Cardiac fibroblast (primary cell): ENCODE data around the gene ZBTB18.

ENCODE experiments used
- DNase-seq, 2 donors: peaks; one replicate each; pipeline versions ENCODE4 v3.0.0 to v3.0.0-alpha.2; 2010; ENCODE audit warnings: low read depth in 2 of 2
- H3K4me3 ChIP-seq, 2 donors: replicated peaks in 1 of 2; 1 replicate in 1 of 2; 2 replicates in 1 of 2; pipeline ENCODE4 v1.5.1; 2011; ENCODE audit warnings: low read depth in 2 of 2, low read length in 2 of 2, mild to moderate bottlenecking in 2 of 2, moderate library complexity in 1 of 2
- TF ChIP-seq, protein P1 (sequence below): IDR thresholded peaks from one replicate; pipeline ENCODE4 v1.5.1; 2011; ENCODE audit warnings: low read depth, mild to moderate bottlenecking, low read length, inconsistent platforms

The ZBTB18 gene

GRCh38 chr1:244096691-244097090 lies 45.6 kb downstream of the ZBTB18 start:
- no peak overlapping the region for H3K4me3 ChIP-seq
- TF ChIP-seq, protein P1, sequence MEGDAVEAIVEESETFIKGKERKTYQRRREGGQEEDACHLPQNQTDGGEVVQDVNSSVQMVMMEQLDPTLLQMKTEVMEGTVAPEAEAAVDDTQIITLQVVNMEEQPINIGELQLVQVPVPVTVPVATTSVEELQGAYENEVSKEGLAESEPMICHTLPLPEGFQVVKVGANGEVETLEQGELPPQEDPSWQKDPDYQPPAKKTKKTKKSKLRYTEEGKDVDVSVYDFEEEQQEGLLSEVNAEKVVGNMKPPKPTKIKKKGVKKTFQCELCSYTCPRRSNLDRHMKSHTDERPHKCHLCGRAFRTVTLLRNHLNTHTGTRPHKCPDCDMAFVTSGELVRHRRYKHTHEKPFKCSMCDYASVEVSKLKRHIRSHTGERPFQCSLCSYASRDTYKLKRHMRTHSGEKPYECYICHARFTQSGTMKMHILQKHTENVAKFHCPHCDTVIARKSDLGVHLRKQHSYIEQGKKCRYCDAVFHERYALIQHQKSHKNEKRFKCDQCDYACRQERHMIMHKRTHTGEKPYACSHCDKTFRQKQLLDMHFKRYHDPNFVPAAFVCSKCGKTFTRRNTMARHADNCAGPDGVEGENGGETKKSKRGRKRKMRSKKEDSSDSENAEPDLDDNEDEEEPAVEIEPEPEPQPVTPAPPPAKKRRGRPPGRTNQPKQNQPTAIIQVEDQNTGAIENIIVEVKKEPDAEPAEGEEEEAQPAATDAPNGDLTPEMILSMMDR: no peak
- DNase-seq: no peak

DNA sequence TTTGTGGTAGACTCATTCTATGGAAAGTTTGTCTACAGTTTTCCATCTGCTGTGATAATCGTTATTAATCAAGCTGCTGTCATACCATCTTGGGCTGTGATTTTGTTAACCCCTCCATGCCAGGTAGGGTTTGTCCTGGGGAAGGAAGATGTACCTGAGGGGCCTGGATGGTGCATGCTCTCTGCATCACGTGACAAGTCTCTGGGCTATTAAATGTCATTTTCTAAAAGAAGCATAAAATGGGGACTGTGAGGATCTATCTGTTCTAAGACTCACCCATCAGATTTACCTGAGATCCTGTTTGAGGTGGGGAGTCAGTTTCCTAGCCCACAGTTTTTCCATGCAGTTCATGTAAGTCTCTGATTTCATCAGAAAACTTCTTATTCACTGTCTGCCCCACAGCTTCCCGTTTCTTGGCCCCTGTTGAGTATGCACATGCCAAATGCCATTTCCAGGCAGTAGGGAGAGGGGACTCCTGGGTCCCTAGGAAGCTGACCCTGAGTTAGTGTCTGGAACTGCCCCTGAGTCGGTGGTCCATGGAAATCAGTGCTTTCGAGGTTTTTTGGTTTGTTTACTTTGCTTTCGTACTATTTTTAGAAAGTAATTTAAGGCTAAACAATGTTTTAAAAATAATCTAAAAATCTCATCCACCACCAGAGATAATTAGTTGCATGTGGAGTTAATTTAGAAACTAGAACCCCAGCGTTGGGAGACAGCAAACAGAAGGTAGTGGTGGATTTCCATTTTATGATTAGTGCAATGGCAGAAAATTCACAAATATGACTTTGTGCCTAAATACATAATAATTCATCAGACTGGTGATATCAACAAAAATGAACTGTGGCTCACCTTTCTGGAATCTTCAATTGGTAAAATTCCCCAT lies 46.7 kb downstream of the ZBTB18 start:
- DNase-seq: peak in 1 of 2 donors; percentile 12
- H3K4me3 ChIP-seq: no peak overlapping the region
- TF ChIP-seq, protein P1: no peak

DNA sequence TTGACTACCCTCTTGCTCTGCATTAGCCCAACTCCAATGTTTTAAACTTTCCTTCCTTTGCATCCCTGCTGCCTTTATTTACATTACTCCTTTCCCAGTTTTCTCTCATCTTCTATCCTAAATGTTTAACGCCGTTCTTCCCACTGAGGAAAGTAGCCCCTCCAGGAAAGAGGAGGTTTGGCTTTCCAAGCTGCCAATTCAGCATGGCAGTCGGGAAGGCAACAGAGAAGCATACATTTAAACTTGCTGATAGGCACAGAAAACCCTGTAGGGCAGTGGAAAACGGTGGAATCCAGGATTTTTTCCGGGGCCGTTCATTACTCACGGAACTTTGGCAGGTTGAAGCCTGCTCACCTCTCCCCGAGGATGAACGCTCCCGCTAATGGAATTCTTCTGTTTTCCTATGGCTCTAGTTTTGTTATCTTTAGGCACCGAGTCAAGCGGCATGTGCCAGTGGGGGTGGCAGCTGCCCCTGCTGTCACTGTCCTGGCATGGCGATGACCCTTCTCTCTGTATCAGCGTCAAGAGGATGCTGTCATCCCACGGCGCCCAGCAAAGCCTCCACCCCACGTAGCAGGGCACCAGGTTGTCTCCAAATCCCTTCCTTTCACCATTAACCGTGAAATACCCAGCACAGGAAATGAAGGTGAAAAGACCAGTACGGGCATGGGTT lies 48.3 kb downstream of the ZBTB18 start:
- DNase-seq: no peak
- TF ChIP-seq, protein P1: no peak
- H3K4me3 ChIP-seq: no peak overlapping the region

DNA sequence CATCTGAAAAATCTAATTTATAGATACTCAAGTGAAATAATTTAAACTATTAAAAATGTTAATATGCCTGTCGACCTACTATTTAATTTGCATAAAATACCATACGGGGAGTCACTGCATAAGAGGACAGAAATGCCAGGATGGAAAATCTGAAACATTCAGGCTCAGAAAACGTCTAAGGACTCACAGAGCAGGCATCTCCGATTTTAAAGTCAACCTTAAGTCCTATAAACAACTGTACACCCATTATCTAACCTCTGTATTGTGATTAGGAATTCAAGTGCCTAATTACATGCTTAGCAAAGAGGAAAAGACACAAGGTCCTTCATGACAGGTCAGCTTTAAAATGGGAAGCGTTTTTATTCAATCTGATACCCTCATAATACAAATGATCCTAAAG lies 49.2 kb downstream of the ZBTB18 start:
- TF ChIP-seq, protein P1: no peak
- H3K4me3 ChIP-seq: no peak overlapping the region

DNA sequence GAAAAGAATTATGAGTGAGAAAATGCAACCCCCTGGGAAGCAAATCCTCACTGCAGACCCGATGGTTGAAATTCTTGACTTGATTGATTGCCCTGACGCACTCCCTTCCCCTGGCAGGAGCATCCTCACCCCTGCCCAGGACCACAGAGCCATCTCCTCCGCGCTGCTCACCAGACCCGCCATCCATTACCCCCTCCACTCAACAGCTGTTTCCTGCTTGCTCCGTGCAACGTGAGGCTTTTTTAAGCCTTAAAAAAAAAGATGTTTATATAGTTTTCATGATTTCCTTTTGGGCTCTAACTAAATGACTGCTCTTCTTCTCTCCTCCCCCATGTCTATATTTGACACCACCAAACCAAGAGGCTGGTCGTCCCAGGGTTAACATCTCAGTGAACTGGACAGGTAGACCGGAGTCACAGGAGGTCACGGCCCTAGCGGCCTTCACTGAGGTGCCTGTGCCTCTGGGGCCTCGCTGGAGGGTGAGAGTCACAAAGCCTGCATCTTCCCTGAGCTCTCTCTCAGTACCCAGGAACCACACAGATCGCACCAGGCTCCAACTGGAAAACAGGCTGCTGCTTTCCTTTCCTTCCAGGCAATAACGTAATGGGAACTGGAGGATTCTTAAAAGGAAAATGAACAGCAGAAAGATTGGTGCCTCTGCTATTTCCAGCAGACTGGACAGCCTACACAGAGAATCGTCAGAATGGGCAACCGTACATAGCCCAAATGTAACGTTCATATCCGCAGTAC lies 49.8 kb downstream of the ZBTB18 start:
- DNase-seq: no peak
- TF ChIP-seq, protein P1: no peak
- H3K4me3 ChIP-seq: no peak overlapping the region

More for the DNA sequence above, 49.2 kb downstream of the ZBTB18 start:
- no peak for DNase-seq

DNA sequence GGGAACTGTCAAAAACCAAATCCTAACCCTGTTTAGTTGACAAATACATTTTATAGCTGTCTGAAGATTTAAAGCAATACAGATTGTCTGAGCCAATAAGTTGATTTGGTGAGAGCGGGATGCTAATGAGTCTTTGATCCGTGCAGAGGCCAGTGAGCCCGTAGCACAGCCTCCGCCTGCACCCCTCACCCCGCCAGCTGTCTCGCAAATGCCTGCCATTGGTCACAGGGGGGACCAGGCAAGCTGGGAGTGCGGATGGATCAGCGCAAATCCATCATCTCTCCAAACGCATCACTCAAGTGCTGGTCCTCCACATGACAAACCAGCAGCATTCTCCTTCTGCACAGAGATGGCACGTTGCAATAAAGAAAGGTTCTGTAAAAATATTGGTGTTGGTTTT lies 51.0 kb downstream of the ZBTB18 start:
- DNase-seq: no peak
- H3K4me3 ChIP-seq: no peak overlapping the region
- TF ChIP-seq, protein P1: no peak
